PC-3 (cell line): ENCODE measurements around the gene MTNR1A. TPM values are rescaled to one million over a fixed set of nuclear protein-coding genes. Genes with fewer than 3 reads are reported as not detected.

Experiments
- ATAC-seq: fragments of 200-7000 bp; cut with Tn5 transposase; 2 replicates; pipeline ENCODE4 v1.9.1; 2020; ENCODE audit warnings: mild to moderate bottlenecking, moderate library complexity
- BruUV-seq: library from RNA; stranded (reverse); fragments of 400-500 nt; replicated peaks from 2 replicates; lab custom pipeline; 2021; lab: Mats Ljungman, UMichigan
- CTCF ChIA-PET: fragments of 300-600 bp; sonication (Branson Sonifier 250); formaldehyde crosslinking; loops from one replicate; lab custom pipeline; 2022; ENCODE audit warnings: antibody characterized with exemption; lab: Charles Lee
- POLR2A ChIA-PET: fragments of 300-600 bp; sonication (Branson Sonifier 250); formaldehyde crosslinking; loops from one replicate; lab custom pipeline; 2022; ENCODE audit warnings: antibody characterized with exemption; ENCODE audit not compliant: unreplicated experiment; lab: Charles Lee
- DNase-seq: peaks from one replicate; pipeline ENCODE4 v3.0.0-alpha.2; 2015
- H2AFZ ChIP-seq: fragments of 300-600 bp; sonication (generic); 2 replicates; pipeline ENCODE4 v1.6.0; 2016; ENCODE audit warnings: antibody characterized with exemption, low read length
- H3F3A ChIP-seq: fragments of 300-600 bp; sonication (generic); one replicate; pipeline ENCODE4 v1.6.0; 2017; ENCODE audit warnings: antibody characterized with exemption, low read length, control low read depth, mild to moderate bottlenecking; ENCODE audit not compliant: unreplicated experiment
- H3K27ac ChIP-seq: fragments of 300-600 bp; sonication (generic); 2 replicates; pipeline ENCODE4 v1.5.1; 2016; ENCODE audit warnings: mild to moderate bottlenecking, low read length
- H3K27me3 ChIP-seq: fragments of 300-600 bp; sonication (generic); 2 replicates; pipeline ENCODE4 v1.6.1; 2016; ENCODE audit warnings: low read length, mixed read lengths
- H3K36me3 ChIP-seq: fragments of 300-600 bp; sonication (generic); 2 replicates; pipeline ENCODE4 v1.6.1; 2016; ENCODE audit warnings: low read depth, mixed run types, low read length, mixed read lengths
- H3K4me1 ChIP-seq: fragments of 300-600 bp; sonication (generic); 2 replicates; pipeline ENCODE4 v1.5.1; 2016; ENCODE audit warnings: low read length; ENCODE audit not compliant: insufficient read depth
- H3K4me2 ChIP-seq: fragments of 300-600 bp; sonication (generic); 2 replicates; pipeline ENCODE4 v1.6.0; 2016; ENCODE audit warnings: low read length
- H3K4me3 ChIP-seq: fragments of 300-600 bp; sonication (generic); 2 replicates; pipeline ENCODE4 v1.5.1; 2016; ENCODE audit warnings: mild to moderate bottlenecking, low read length, mixed read lengths
- H3K79me2 ChIP-seq: fragments of 300-600 bp; sonication (generic); 2 replicates; pipeline ENCODE4 v1.6.1; 2017; ENCODE audit warnings: low read length, mixed read lengths
- H3K9ac ChIP-seq: fragments of 300-600 bp; sonication (generic); 2 replicates; pipeline ENCODE4 v1.6.0; 2016; ENCODE audit warnings: mild to moderate bottlenecking, low read length
- H3K9me2 ChIP-seq: fragments of 300-600 bp; sonication (generic); replicated peaks from 2 replicates; pipeline ENCODE4 v1.6.1; 2016; ENCODE audit warnings: mixed run types, low read length, mixed read lengths
- H3K9me3 ChIP-seq: fragments of 300-600 bp; sonication (generic); 2 replicates; pipeline ENCODE4 v1.6.1; 2016; ENCODE audit warnings: low read length, mixed read lengths
- H4K20me1 ChIP-seq: fragments of 300-600 bp; sonication (generic); 2 replicates; pipeline ENCODE4 v1.6.1; 2016; ENCODE audit warnings: low read length, mixed read lengths
- EZH2 ChIP-seq: fragments of 300-600 bp; sonication (generic); IDR thresholded peaks from one replicate; pipeline ENCODE4 v1.6.1; 2017; ENCODE audit warnings: antibody characterized with exemption, mild to moderate bottlenecking, low read length; ENCODE audit not compliant: unreplicated experiment
- EZH2phosphoT487 ChIP-seq: fragments of 300-600 bp; sonication (generic); IDR thresholded peaks from 2 replicates; pipeline ENCODE4 v1.6.1; 2018; ENCODE audit warnings: mild to moderate bottlenecking, antibody characterized with exemption, low read length, borderline replicate concordance
- intact Hi-C: fragments of 100-400 bp; cut with micrococcal nuclease; formaldehyde crosslinking; loops from 2 replicates; pipeline ENCODE4 v1.9.0; 2023
- total RNA-seq: library from RNA; depleted of rRNA; stranded (reverse); fragments of >200 nt; gene quantifications from 2 replicates; pipeline ENCODE4 v1.2.3, GENCODE V29; 2014
- TF ChIP-seq, protein P1 (sequence below): fragments of 300-600 bp; sonication (generic); conservative IDR thresholded peaks from 2 replicates; pipeline ENCODE4 v1.5.1; 2017; ENCODE audit warnings: antibody characterized with exemption, low read depth, mild to moderate bottlenecking, low read length

The MTNR1A gene
- total RNA-seq, 1 experiment from 2014 or later: not detected

GRCh38 chr4:186587416-186588018 is 32.1 kb upstream of the MTNR1A start:
- Histone ChIP-seq H3K9ac (no peak overlapping the region), H3K36me3 (no peaks in the 10 kb centered on the region; the same call in 1 of the 2 replicates), H3F3A (no peaks in the 10 kb centered on the region), H3K27me3 (no peaks in the 10 kb centered on the region), H3K27ac (no peak overlapping the region), H3K9me3 (no peaks in the 10 kb centered on the region), H3K79me2 (no peaks in the 10 kb centered on the region), H4K20me1 (no peaks in the 10 kb centered on the region), H3K9me2 (no peaks in the 10 kb centered on the region), H3K4me3 (no peak overlapping the region), H2AFZ (no peak overlapping the region), H3K4me2 (no peak overlapping the region), H3K4me1 (no peaks in the 10 kb centered on the region)
- ATAC-seq (peak; percentile 65), DNase-seq (peak; percentile 54)
- intact Hi-C loops: loop anchor here (1.0 to 2.0 kb wide), 2 partner anchors 115 to 290 kb away; no protein-coding TSS in a partner anchor
- TF ChIP-seq, protein P1, sequence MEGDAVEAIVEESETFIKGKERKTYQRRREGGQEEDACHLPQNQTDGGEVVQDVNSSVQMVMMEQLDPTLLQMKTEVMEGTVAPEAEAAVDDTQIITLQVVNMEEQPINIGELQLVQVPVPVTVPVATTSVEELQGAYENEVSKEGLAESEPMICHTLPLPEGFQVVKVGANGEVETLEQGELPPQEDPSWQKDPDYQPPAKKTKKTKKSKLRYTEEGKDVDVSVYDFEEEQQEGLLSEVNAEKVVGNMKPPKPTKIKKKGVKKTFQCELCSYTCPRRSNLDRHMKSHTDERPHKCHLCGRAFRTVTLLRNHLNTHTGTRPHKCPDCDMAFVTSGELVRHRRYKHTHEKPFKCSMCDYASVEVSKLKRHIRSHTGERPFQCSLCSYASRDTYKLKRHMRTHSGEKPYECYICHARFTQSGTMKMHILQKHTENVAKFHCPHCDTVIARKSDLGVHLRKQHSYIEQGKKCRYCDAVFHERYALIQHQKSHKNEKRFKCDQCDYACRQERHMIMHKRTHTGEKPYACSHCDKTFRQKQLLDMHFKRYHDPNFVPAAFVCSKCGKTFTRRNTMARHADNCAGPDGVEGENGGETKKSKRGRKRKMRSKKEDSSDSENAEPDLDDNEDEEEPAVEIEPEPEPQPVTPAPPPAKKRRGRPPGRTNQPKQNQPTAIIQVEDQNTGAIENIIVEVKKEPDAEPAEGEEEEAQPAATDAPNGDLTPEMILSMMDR: peak; percentile 73
- no peak for TF ChIP-seq EZH2
- TF ChIP-seq EZH2phosphoT487: no peak
- BruUV-seq: no TSS peak
- CTCF ChIA-PET: interaction anchor here (0.6 kb wide), 1 partner anchor 292 kb away, joined by 3 read pairs; no protein-coding TSS in a partner anchor
- POLR2A ChIA-PET: no interaction called here

DNA sequence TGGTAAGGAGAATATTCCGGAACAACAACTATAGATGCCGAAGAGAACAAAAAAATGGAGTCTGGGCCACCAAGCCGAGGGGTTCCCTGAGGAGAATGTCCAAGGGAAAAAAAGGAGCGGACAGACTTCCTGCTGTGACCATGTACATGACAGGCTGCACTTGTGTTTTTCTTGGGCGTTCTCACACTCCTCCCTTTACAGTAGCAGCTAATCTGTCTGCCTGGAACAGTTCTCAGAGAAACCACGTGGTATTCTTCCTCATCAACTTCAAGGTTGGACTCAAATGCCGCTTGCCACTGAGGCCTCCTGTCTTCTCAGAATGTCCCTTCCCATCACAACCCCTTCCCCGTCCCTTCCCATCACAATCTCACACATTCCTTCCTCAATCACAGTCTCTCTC is 30.8 kb upstream of the MTNR1A start:
- H3K36me3 ChIP-seq: no peaks in the 10 kb centered on the region; the same call in 1 of the 2 replicates
- no TSS peak for BruUV-seq
- no peak overlapping the region for H2AFZ ChIP-seq
- intact Hi-C loops: loop anchor here (2.0 kb wide), 1 partner anchor 113 kb away; no protein-coding TSS in a partner anchor
- ATAC-seq: no peak
- no peaks in the 10 kb centered on the region for H3F3A ChIP-seq
- H3K9me2 ChIP-seq: no peaks in the 10 kb centered on the region
- no peak overlapping the region for H3K4me3 ChIP-seq
- no peaks in the 10 kb centered on the region for H3K27me3 ChIP-seq
- CTCF ChIA-PET: no interaction called here
- no peaks in the 10 kb centered on the region for H3K79me2 ChIP-seq
- no peaks in the 10 kb centered on the region for H3K4me1 ChIP-seq
- POLR2A ChIA-PET: no interaction called here
- H3K9ac ChIP-seq: no peak overlapping the region
- H3K9me3 ChIP-seq: no peaks in the 10 kb centered on the region
- H3K27ac ChIP-seq: no peak overlapping the region
- DNase-seq: no peak
- TF ChIP-seq EZH2phosphoT487 (no peak), EZH2 (no peak)
- TF ChIP-seq, protein P1: no peak
- no peaks in the 10 kb centered on the region for H4K20me1 ChIP-seq
- no peak overlapping the region for H3K4me2 ChIP-seq

DNA sequence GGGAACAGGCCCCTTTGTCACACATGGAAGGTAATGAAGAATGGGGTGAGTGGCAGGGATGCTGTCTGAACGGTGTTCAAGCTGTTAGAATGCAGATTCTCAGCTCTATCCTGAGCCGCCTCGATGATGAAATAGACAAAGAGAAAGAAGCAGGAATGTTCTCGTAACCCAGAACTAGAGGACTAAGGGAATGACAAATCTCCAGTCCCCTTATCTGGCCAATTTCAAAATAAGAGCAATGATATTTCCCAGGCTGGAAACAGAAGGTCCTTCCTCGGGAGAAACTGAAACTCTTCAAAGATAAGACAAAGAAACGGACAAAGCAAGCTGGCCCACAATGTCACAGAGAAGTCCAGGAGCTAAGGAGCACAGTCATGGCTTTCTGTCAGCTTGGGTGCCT is 29.5 kb upstream of the MTNR1A start:
- no peaks in the 10 kb centered on the region; the same call in 1 of the 2 replicates for H3K36me3 ChIP-seq
- no peaks in the 10 kb centered on the region for H3K9me2 ChIP-seq
- TF ChIP-seq, protein P1: no peak
- TF ChIP-seq EZH2 (no peak), EZH2phosphoT487 (no peak)
- DNase-seq (no peak), ATAC-seq (no peak)
- H3K9ac ChIP-seq: no peak overlapping the region
- no peaks in the 10 kb centered on the region for H3K79me2 ChIP-seq
- no peak overlapping the region for H2AFZ ChIP-seq
- no peak overlapping the region for H3K27ac ChIP-seq
- CTCF ChIA-PET: no interaction called here
- no peak overlapping the region for H3K4me3 ChIP-seq
- no peaks in the 10 kb centered on the region for H3K4me1 ChIP-seq
- no TSS peak for BruUV-seq
- POLR2A ChIA-PET: no interaction called here
- H3K9me3 ChIP-seq: no peaks in the 10 kb centered on the region
- no peak overlapping the region for H3K4me2 ChIP-seq
- H3K27me3 ChIP-seq: no peaks in the 10 kb centered on the region
- intact Hi-C loops: no loop called here
- H3F3A ChIP-seq: no peaks in the 10 kb centered on the region
- H4K20me1 ChIP-seq: no peaks in the 10 kb centered on the region
